ENCODE data around the gene CD79A.

- TF ChIP-seq POLR2A (IDR thresholded peaks at IDR 0.05) (no peak), CTCF (IDR thresholded peaks at IDR 0.05) (no peak)
Observed at GRCh38 chr19:41866284-41866683, 10.8 kb upstream of the CD79A start.

Measured in right lobe of liver (tissue), 4 donors.